GM12878 (cell line): ENCODE data around the gene AMN1. TPM values are rescaled to one million over a fixed set of nuclear protein-coding genes. Genes with fewer than 3 reads are reported as not detected.

Source experiments
- BCL11A ChIP-seq: IDR thresholded peaks from 2 replicates; pipeline ENCODE4 v1.6.1; 2011; ENCODE audit warnings: low read depth, low read length
- CBFB ChIP-seq: IDR thresholded peaks from 2 replicates; pipeline ENCODE4 v1.6.1; 2016; ENCODE audit warnings: antibody characterized with exemption, low read depth
- CBX5 ChIP-seq: sonication (generic); IDR thresholded peaks from 2 replicates; pipeline ENCODE4 v1.6.1; 2016; ENCODE audit warnings: low read depth, moderate library complexity, mild to moderate bottlenecking, inconsistent platforms
- CEBPB ChIP-seq, 2 experiments: fragments of 150-350 bp in 1 of 2; IDR thresholded peaks; 2 replicates each; pipeline ENCODE4 v1.6.1; 2012 to 2014; ENCODE audit warnings: low read depth in 2 of 2, low read length in 2 of 2, borderline replicate concordance in 1 of 2, inconsistent platforms in 1 of 2
- DPF2 ChIP-seq: fragments of 450-650 bp; IDR thresholded peaks from 2 replicates; pipeline ENCODE4 v1.6.1; 2017; ENCODE audit warnings: mild to moderate bottlenecking
- FOXK2 ChIP-seq: fragments of 450-650 bp; IDR thresholded peaks from 2 replicates; pipeline ENCODE4 v1.6.1; 2017; ENCODE audit warnings: mild to moderate bottlenecking, moderate library complexity
- GATAD2B ChIP-seq: fragments of 450-650 bp; conservative IDR thresholded peaks from 2 replicates; pipeline ENCODE4 v1.6.1; 2017; ENCODE audit warnings: low read depth, mild to moderate bottlenecking, moderate library complexity
- JUNB ChIP-seq: IDR thresholded peaks from 2 replicates; pipeline ENCODE4 v1.6.1; 2016; ENCODE audit warnings: antibody characterized with exemption, mild to moderate bottlenecking
- MLLT1 ChIP-seq: fragments of 450-650 bp; IDR thresholded peaks from 2 replicates; pipeline ENCODE4 v1.6.1; 2016; ENCODE audit warnings: mild to moderate bottlenecking
- MTA3 ChIP-seq: IDR thresholded peaks from 2 replicates; pipeline ENCODE4 v1.6.1; 2012; ENCODE audit warnings: low read length, inconsistent platforms, borderline replicate concordance
- MYC ChIP-seq: IDR thresholded peaks from 2 replicates; pipeline ENCODE4 v1.6.1; 2011; ENCODE audit warnings: mild to moderate bottlenecking, low read length, moderate library complexity, inconsistent platforms; ENCODE audit not compliant: insufficient read depth, insufficient replicate concordance, insufficient read length, severe bottlenecking
- NBN ChIP-seq: fragments of 450-650 bp; IDR thresholded peaks from 2 replicates; pipeline ENCODE4 v1.6.1; 2016
- NFIC ChIP-seq: IDR thresholded peaks from 2 replicates; pipeline ENCODE4 v1.6.1; 2012; ENCODE audit warnings: low read depth, mild to moderate bottlenecking, inconsistent platforms, low read length, moderate library complexity
- NFXL1 ChIP-seq: fragments of 450-650 bp; IDR thresholded peaks from 2 replicates; pipeline ENCODE4 v1.6.1; 2017; ENCODE audit warnings: antibody characterized with exemption, mild to moderate bottlenecking, borderline replicate concordance
- POLR2A ChIP-seq: IDR thresholded peaks from 2 replicates; pipeline ENCODE4 v1.6.1; 2011; ENCODE audit warnings: low read depth, mild to moderate bottlenecking, low read length
- RB1 ChIP-seq: fragments of 450-650 bp; formaldehyde crosslinking; IDR thresholded peaks from 2 replicates; pipeline ENCODE4 v1.6.1; 2017; ENCODE audit warnings: mild to moderate bottlenecking, borderline replicate concordance
- RCOR1 ChIP-seq: conservative IDR thresholded peaks from 2 replicates; pipeline ENCODE4 v1.6.1; 2012; ENCODE audit warnings: low read depth, low read length, improper control_type of control experiment
- SIN3A ChIP-seq: IDR thresholded peaks from 2 replicates; pipeline ENCODE4 v1.6.1; 2012; ENCODE audit warnings: low read depth, low read length, improper control_type of control experiment
- SIX5 ChIP-seq: IDR thresholded peaks from 2 replicates; pipeline ENCODE4 v1.6.1; 2011; ENCODE audit warnings: mild to moderate bottlenecking, low read depth, low read length, moderate library complexity; ENCODE audit not compliant: severe bottlenecking
- SMAD1 ChIP-seq: fragments of 450-650 bp; IDR thresholded peaks from 2 replicates; pipeline ENCODE4 v1.6.1; 2018; ENCODE audit warnings: mild to moderate bottlenecking, low read depth; ENCODE audit not compliant: partially characterized antibody
- SP1 ChIP-seq: IDR thresholded peaks from one replicate; pipeline ENCODE4 v1.6.1; 2011; ENCODE audit warnings: low read depth, low read length
- SRF ChIP-seq, 2 experiments: IDR thresholded peaks; 2 replicates each; pipeline ENCODE4 v1.6.1; 2011; ENCODE audit warnings: low read depth in 2 of 2, low read length in 2 of 2, mild to moderate bottlenecking in 1 of 2, moderate library complexity in 1 of 2
- SUZ12 ChIP-seq: fragments of 200-600 bp; sonication (generic); IDR thresholded peaks from one replicate; pipeline ENCODE4 v1.6.1; 2018; ENCODE audit warnings: antibody characterized with exemption, mild to moderate bottlenecking; ENCODE audit not compliant: unreplicated experiment
- ZNF274 ChIP-seq: IDR thresholded peaks from one replicate; pipeline ENCODE4 v1.8.0; 2011; ENCODE audit not compliant: insufficient read length, insufficient read depth
- ZNF384 ChIP-seq: IDR thresholded peaks from 2 replicates; pipeline ENCODE4 v1.6.1; 2012; ENCODE audit warnings: low read depth, mild to moderate bottlenecking, low read length, improper control_type of control experiment, borderline replicate concordance
- ZZZ3 ChIP-seq: IDR thresholded peaks from 2 replicates; pipeline ENCODE4 v1.6.1; 2011; ENCODE audit warnings: low read depth; ENCODE audit not compliant: control insufficient read depth, insufficient read length
- polyA plus RNA-seq, 11 experiments: library from polyadenylated mRNA; depleted of rRNA in 4 of 11; unstranded in 6 of 11; stranded (reverse) in 5 of 11; fragments of >200 nt; fragmentation: Nextera tagmentation in 4 of 11; fragmentation: Illumina TruSeq in 1 of 11; extraction: Ambion mirVana in 4 of 11; extraction: Trizol in 1 of 11; gene quantifications; 1 replicate in 1 of 11; 2 replicates in 10 of 11; pipeline versions ENCODE4 v1.2.1 to v1.2.3, GENCODE V29; 2011 to 2016; ENCODE audit warnings: inconsistent platforms in 2 of 11, missing spikeins in 2 of 11, low read depth in 1 of 11
- total RNA-seq, 4 experiments: library from RNA; depleted of rRNA in 3 of 4; stranded (reverse); fragments of >200 nt in 3 of 4; fragmentation: Illumina TruSeq in 1 of 4; extraction: Trizol in 1 of 4; gene quantifications; 2 replicates each; pipeline versions ENCODE4 v1.2.1 to v1.2.3, GENCODE V29; 2013 to 2021
- TF ChIP-seq, protein P1 (sequence below): fragments of 450-650 bp; IDR thresholded peaks from 2 replicates; pipeline ENCODE4 v1.6.1; 2018; ENCODE audit warnings: mild to moderate bottlenecking, low read depth, moderate library complexity; ENCODE audit not compliant: partially characterized antibody

The AMN1 gene
- total and polyA plus RNA-seq, 10 of the 15 experiments (the other 5 are each of a cell fraction or from before 2014, with no cell fraction given): 5.4 to 19.3 (median 9.3) TPM

DNA sequence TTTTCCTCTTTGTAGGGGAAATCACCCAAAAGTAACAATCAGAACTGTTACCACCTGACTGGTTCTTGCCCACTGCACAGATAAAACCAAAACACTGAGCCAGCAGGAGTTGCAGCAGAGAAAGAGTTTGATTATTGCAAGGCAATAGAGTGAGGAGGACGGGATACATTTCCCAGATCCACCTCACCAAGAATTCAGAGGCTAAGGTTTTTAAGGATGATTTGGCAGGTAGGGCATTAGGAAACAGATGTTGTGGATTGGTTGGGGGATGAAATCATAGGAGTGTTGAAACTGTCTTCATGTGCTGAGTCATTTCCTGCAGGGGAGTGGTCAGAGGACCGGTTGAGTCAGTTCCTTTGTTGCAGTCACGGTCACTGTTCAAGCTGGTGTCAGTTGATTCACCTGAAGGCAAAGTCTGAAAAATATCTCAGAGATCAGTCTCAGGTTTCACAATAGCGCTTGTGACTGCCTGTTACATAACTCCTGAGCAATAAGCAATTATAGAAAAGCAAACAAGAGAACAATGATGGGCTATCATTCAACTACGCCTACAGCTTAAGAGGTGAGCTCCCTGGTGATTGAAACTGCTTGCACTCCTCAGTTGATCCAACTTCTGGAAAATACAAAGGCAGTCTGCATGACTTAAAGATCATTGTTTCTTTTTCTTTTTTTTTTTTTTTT, 20.3 kb upstream of the AMN1 start (continued):
- TF ChIP-seq RCOR1 (no peak; the same call in 1 of the 2 replicates), MYC (no peak), RB1 (no peak), CBFB (peak; percentile 81), DPF2 (peak; percentile 97), CBX5 (peak; percentile 85; the same call in 1 of the 2 replicates), GATAD2B (no peak; the same call in none of the 2 replicates), SP1 (peak; percentile 74), NFXL1 (no peak), FOXK2 (no peak), SMAD1 (peak; percentile 97), SIN3A (no peak), CEBPB (IDR thresholded peaks at IDR 0.05; ENCODE audit: borderline replicate concordance in 1 of 2, low read depth in 2 of 2, low read length in 2 of 2) (peak; percentile 75 to 89; a peak in 3 of 4 replicates), ZNF274 (no peak), SRF (IDR thresholded peaks at IDR 0.05; ENCODE audit: low read depth in 2 of 2, low read length in 2 of 2) (peak in 1 of 2 experiments; percentile 67; a peak in 1 of 4 replicates), SUZ12 (no peak), NBN (peak; percentile 96), BCL11A (peak; percentile 95), MLLT1 (peak; percentile 94), NFIC (peak; percentile 99), JUNB (peak; percentile 98), POLR2A (peak; percentile 66), MTA3 (peak; percentile 74; the same call in 1 of the 2 replicates), SIX5 (no peak), ZZZ3 (no peak), ZNF384 (no peak)
- TF ChIP-seq, protein P1, sequence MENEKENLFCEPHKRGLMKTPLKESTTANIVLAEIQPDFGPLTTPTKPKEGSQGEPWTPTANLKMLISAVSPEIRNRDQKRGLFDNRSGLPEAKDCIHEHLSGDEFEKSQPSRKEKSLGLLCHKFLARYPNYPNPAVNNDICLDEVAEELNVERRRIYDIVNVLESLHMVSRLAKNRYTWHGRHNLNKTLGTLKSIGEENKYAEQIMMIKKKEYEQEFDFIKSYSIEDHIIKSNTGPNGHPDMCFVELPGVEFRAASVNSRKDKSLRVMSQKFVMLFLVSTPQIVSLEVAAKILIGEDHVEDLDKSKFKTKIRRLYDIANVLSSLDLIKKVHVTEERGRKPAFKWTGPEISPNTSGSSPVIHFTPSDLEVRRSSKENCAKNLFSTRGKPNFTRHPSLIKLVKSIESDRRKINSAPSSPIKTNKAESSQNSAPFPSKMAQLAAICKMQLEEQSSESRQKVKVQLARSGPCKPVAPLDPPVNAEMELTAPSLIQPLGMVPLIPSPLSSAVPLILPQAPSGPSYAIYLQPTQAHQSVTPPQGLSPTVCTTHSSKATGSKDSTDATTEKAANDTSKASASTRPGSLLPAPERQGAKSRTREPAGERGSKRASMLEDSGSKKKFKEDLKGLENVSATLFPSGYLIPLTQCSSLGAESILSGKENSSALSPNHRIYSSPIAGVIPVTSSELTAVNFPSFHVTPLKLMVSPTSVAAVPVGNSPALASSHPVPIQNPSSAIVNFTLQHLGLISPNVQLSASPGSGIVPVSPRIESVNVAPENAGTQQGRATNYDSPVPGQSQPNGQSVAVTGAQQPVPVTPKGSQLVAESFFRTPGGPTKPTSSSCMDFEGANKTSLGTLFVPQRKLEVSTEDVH: peak; percentile 68
